HCT116 (cell line): ENCODE data around the gene POP4.

Source experiments
- ATF3 ChIP-seq: IDR thresholded peaks from 2 replicates; pipeline ENCODE4 v1.6.1; 2012
- CEBPB ChIP-seq: IDR thresholded peaks from 2 replicates; pipeline ENCODE4 v1.6.1; 2012; ENCODE audit warnings: low read depth
- CTCF ChIP-seq, 3 experiments: fragments of 200-600 bp in 1 of 3; sonication (generic) in 1 of 3; IDR thresholded peaks in 2 of 3; conservative IDR thresholded peaks in 1 of 3; 2 replicates each; pipeline ENCODE4 v1.5.1; 2012 to 2017; ENCODE audit warnings: low read depth in 2 of 3, low read length in 2 of 3, antibody characterized with exemption in 1 of 3, borderline replicate concordance in 1 of 3, control low read depth in 1 of 3, mild to moderate bottlenecking in 1 of 3, mixed read lengths in 1 of 3, mixed run types in 1 of 3, moderate library complexity in 1 of 3; ENCODE audit not compliant: insufficient read depth in 1 of 3
- ELF1 ChIP-seq: IDR thresholded peaks from 2 replicates; pipeline ENCODE4 v1.6.1; 2012; ENCODE audit warnings: low read depth, borderline replicate concordance
- EZH2 ChIP-seq: fragments of 200-600 bp; sonication (generic); IDR thresholded peaks from 2 replicates; pipeline ENCODE4 v1.6.1; 2017; ENCODE audit warnings: antibody characterized with exemption, mixed run types
- EZH2phosphoT487 ChIP-seq: fragments of 200-600 bp; IDR thresholded peaks from 2 replicates; pipeline ENCODE4 v1.6.1; 2018; ENCODE audit warnings: antibody characterized with exemption, borderline replicate concordance
- JUND ChIP-seq: IDR thresholded peaks from 2 replicates; pipeline ENCODE4 v1.6.1; 2012
- POLR2AphosphoS5 ChIP-seq: IDR thresholded peaks from 2 replicates; pipeline ENCODE4 v1.6.1; 2011; ENCODE audit warnings: mild to moderate bottlenecking, low read depth, low read length, moderate library complexity
- REST ChIP-seq: IDR thresholded peaks from 2 replicates; pipeline ENCODE4 v1.6.1; 2012; ENCODE audit warnings: low read depth
- SIN3A ChIP-seq: IDR thresholded peaks from 2 replicates; pipeline ENCODE4 v1.6.1; 2012; ENCODE audit warnings: low read depth
- ZBTB33 ChIP-seq: IDR thresholded peaks from 2 replicates; pipeline ENCODE4 v1.6.1; 2011; ENCODE audit warnings: mild to moderate bottlenecking, low read length, moderate library complexity; ENCODE audit not compliant: insufficient replicate concordance; ENCODE audit errors: extremely low read depth
- ZFX ChIP-seq: fragments of 450-650 bp; IDR thresholded peaks from 2 replicates; pipeline ENCODE4 v1.6.1; 2017

GRCh38 chr19:29644210-29644609, 38.1 kb downstream of the POP4 start:
- TF ChIP-seq CEBPB (no peak), CTCF (IDR thresholded peaks at IDR 0.05 in 2 of 3, conservative IDR thresholded peaks at IDR 0.05 in 1 of 3; ENCODE audit: borderline replicate concordance in 1 of 3, insufficient read depth in 1 of 3, low read depth in 2 of 3, low read length in 2 of 3) (no peak), REST (no peak), POLR2AphosphoS5 (no peak), JUND (no peak), SIN3A (no peak), ZFX (no peak), EZH2phosphoT487 (no peak), EZH2 (no peak), ELF1 (no peak), ZBTB33 (no peak), ATF3 (no peak)
